NCI-H345 treated with DMSO at 0.1 percent for 48 hours (cell line): Measurements from ENCODE around the gene MYLK2.

ENCODE experiments used
- DNase-seq: peaks from one replicate; lab custom pipeline; 2025; ENCODE audit not compliant: unreplicated experiment; lab: John Stamatoyannopoulos, UW

The MYLK2 gene

GRCh38 chr20:31870726-31871617, 51.8 kb downstream of the MYLK2 start:
- DNase-seq: no peak

GRCh38 chr20:31871618-31871954, 52.4 kb downstream of the MYLK2 start:
- no peak for DNase-seq

- no peak for DNase-seq
These were observed 53.2 kb downstream of the MYLK2 start for GRCh38 chr20:31872406-31872805.

- no peak for DNase-seq
These were observed 56.5 kb downstream of the MYLK2 start for GRCh38 chr20:31875671-31876070.

- no peak for DNase-seq
These were observed 58.5 kb downstream of the MYLK2 start for GRCh38 chr20:31877684-31878083.

GRCh38 chr20:31879143-31879987, 60.2 kb downstream of the MYLK2 start:
- peak; percentile 93 for DNase-seq

GRCh38 chr20:31881945-31882344, 62.8 kb downstream of the MYLK2 start:
- DNase-seq: no peak

GRCh38 chr20:31883829-31884228, 64.7 kb downstream of the MYLK2 start:
- DNase-seq: no peak
